ENCODE results near the gene CARD9. TPM values are rescaled to one million over a fixed set of nuclear protein-coding genes. Genes with fewer than 3 reads are reported as not detected.
A peak's percentile ranks its signal among the peaks of the same experiment; 100 is the strongest.

Gene CARD9
- total RNA-seq, 4 donors from 2014 or later: 0.27 to 1.5 (median 0.74) TPM

DNA sequence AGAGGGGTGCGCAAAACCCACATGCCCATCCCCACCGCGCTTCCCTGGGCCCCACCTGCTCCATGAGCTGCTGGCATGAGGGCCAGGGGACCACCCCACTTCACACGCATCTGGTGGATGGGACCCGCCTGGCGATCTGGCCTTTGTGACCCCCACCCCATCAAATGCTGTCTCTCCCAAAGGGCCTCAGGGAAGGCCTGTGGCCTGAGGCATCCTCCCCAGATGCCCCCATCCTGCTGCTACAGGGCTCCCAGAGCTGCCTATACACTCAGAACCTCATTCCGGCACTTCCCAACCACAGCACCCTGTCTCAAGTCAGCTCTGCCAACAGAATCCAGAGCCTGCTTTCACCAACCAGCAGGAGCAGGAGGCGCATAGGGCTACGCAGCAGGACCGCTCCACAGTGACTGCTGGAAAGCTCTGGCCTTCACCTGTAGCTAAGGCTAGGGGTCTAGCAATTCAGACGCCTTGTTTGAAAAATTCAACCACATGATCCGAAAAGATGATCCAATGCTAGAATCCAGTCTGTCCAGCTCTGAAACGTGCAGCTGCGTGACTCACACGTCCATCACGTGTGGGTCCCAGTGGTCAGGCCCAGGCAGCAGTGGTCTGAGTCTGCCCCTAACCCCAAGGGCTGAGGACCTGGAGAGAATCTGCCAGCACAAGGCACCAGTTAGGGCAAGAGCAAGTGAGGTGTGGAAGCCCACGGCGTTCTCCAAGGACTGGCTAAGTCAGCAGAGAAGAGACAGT, 27.9 kb upstream of the CARD9 start:
- DNase-seq: no peak
- H3K27me3 ChIP-seq: no peaks in the 10 kb centered on the region
- H3K27ac ChIP-seq: no peak overlapping the region
- intact Hi-C loops (cut with DNase I): loop anchor here (5.0 kb wide), 1 partner anchor 36 kb away; the partner anchor contains the start of gene INPP5E
- peaks cover 16 to 17% of the 10 kb centered on the region in 2 donors for H3K4me1 ChIP-seq
- WGBS, 2 donors: 88 to 98% methylated on average over 14 to 18 of the region's 18 CpGs
- H3K4me3 ChIP-seq (replicated peaks in 1 of 3): no peak overlapping the region
- no peak for TF ChIP-seq POLR2A (IDR thresholded peaks at IDR 0.05)
- TF ChIP-seq, protein P1, sequence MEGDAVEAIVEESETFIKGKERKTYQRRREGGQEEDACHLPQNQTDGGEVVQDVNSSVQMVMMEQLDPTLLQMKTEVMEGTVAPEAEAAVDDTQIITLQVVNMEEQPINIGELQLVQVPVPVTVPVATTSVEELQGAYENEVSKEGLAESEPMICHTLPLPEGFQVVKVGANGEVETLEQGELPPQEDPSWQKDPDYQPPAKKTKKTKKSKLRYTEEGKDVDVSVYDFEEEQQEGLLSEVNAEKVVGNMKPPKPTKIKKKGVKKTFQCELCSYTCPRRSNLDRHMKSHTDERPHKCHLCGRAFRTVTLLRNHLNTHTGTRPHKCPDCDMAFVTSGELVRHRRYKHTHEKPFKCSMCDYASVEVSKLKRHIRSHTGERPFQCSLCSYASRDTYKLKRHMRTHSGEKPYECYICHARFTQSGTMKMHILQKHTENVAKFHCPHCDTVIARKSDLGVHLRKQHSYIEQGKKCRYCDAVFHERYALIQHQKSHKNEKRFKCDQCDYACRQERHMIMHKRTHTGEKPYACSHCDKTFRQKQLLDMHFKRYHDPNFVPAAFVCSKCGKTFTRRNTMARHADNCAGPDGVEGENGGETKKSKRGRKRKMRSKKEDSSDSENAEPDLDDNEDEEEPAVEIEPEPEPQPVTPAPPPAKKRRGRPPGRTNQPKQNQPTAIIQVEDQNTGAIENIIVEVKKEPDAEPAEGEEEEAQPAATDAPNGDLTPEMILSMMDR (IDR thresholded peaks at IDR 0.05): no peak
- no peaks in the 10 kb centered on the region for H3K9me3 ChIP-seq
- H3K36me3 ChIP-seq: peaks cover 8 to 24% of the 10 kb centered on the region in 2 donors

DNA sequence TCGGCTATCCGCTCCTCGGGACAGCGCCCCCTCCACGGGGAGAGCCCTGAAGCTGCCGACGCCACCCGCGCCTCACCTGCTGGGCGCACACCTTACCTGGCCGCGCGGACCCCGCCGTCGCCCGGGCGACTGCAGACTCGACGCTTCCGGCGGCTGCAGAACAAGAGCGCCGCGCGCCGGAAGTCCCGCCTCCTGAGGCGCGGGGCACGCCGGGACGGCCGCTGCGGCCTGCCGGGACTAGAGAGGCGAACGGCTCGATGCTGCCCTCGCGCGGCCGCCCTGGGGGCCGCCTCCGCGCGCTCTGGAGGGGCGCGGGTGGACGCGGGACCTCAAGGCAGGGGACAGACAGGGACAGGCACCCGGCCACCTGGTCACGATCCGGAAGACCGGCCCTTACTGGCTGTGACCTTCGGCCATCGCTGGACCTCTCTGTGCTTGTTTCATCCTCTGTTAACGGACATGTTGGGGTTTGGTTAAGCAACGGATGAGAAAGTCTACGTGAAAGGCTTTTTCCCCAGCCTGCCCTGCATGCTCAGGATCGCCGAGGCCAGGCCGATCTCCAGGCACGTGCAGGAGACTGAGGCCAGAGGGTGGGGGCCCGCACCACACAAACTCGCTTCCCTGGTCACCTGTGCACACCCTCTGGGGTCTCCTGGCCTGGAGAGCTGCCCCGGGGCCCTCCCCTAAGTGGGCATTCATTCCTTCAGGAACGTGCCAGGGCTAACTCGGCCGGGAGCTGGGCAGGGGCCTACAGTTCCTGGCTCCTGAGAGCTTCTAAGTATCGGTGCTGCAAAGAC, 26.8 kb upstream of the CARD9 start, which contains the start of gene SNAPC4:
TSS of gene SNAPC4 (minus strand) at position 133 of the 797 bp plus-strand sequence. CDS start 1,742 bp downstream, outside the sequence.
- 1 to 10% methylated on average over 15 to 17 of the region's 71 CpGs for WGBS, 2 donors
- Histone ChIP-seq H3K4me1 (peaks cover 16 to 17% of the 10 kb centered on the region in 2 donors), H3K4me3 (replicated peaks in 1 of 3) (peak within 1 kb of the TSS; percentile 76 to 99 (median 98)), H3K36me3 (peaks cover 8 to 24% of the 10 kb centered on the region in 2 donors), H3K27ac (peak within 1 kb of the TSS in 2 of 3 donors; percentile 32 to 41), H3K9me3 (no peaks in the 10 kb centered on the region), H3K27me3 (no peaks in the 10 kb centered on the region)
- TF ChIP-seq, protein P1 (IDR thresholded peaks at IDR 0.05): peak; percentile 52 to 99 (median 92)
- peak in 1 of 2 donors; percentile 63 for TF ChIP-seq POLR2A (IDR thresholded peaks at IDR 0.05)
- intact Hi-C loops (cut with DNase I): loop anchor here (5.0 kb wide), 1 partner anchor 37 kb away; the partner anchor contains the start of gene INPP5E
- peak; percentile 82 to 84 for DNase-seq

DNA sequence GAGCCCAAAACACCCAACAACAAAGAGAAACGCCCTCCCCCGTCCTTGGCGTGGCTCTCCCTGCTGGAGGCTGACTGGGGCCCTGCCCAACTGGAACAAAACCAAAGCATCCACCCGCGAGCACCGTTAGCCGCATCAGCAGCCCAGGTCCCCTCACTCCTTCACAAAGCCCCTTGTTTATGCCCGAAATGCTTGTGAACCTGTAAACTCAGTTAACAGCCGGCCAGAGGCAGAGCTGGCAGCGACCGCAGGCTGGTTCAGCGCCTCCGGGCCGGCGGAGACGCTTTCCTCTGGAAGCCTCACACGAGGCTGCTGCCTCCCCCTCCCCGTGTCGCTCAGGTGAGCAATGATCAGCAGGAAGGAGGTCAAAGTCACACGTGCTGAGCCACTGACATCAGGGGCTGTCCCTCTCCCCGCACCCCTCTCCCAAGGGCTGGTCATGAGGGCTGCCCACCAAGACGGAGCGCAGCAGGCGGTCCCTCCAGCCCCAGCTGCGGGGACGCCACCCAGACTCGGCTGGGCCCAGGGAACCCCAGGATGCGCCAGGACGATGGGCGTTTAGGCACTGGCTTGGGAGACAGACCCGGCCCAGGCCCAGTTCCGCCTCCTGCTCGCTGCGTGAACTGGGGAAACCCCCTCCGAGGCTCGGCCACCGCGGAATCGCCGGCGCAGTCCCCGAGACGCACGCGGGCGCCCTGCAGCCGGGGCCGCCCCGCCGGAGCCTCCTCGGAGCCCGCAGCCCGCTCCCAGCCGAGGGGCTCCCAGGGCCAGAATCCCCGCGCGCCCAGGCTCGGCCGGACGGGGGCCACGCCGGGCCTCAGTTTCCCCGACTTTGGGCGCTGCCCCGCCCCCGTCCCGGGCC, 25.9 kb upstream of the CARD9 start:
- Histone ChIP-seq H3K4me1 (peaks cover 16 to 17% of the 10 kb centered on the region in 2 donors), H3K36me3 (peaks cover 12 to 26% of the 10 kb centered on the region in 2 donors), H3K9me3 (no peaks in the 10 kb centered on the region), H3K27ac (peak overlapping the region in 1 of 3 donors; percentile 32), H3K4me3 (replicated peaks in 1 of 3) (peak overlapping the region; percentile 76 to 99 (median 98)), H3K27me3 (no peaks in the 10 kb centered on the region)
- peak; percentile 9 to 15 for DNase-seq
- no peak for TF ChIP-seq POLR2A (IDR thresholded peaks at IDR 0.05)
- TF ChIP-seq, protein P1 (IDR thresholded peaks at IDR 0.05): no peak
- intact Hi-C loops (cut with DNase I): loop anchor here (5.0 kb wide), 1 partner anchor 38 kb away; the partner anchor contains the start of gene INPP5E
- 2 to 5% methylated on average over 12 to 32 of the region's 67 CpGs for WGBS, 2 donors

DNA sequence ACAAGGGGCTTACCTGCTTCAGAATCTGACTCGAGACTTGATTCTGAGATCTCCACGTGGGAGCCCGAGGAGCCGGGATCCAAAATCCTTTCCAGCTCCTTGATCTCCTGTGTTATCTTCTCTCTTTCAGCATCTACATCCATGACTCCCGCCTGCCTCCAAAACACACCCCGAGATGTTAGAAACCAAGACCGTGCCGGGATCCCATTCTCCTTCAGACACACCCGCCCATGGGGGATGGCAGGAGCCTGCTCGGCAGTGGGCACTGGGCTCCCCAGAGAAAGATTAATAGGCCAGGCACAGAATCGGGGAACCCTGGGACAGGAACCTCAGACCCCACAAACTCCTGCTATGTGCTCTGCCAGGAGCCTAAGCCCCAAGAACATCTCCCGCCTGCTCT, 24.8 kb upstream of the CARD9 start:
- TF ChIP-seq POLR2A (IDR thresholded peaks at IDR 0.05): no peak
- TF ChIP-seq, protein P1 (IDR thresholded peaks at IDR 0.05): no peak
- no peak overlapping the region for H3K4me3 ChIP-seq (replicated peaks in 1 of 3)
- peaks cover 14 to 37% of the 10 kb centered on the region in 2 donors for H3K36me3 ChIP-seq
- no peaks in the 10 kb centered on the region for H3K27me3 ChIP-seq
- 93 to 96% methylated on average over 12 of the region's 12 CpGs for WGBS, 2 donors
- no peak for DNase-seq
- H3K9me3 ChIP-seq: no peaks in the 10 kb centered on the region
- H3K27ac ChIP-seq: no peak overlapping the region
- intact Hi-C loops (cut with DNase I): no loop called here
- peaks cover 16 to 17% of the 10 kb centered on the region in 2 donors for H3K4me1 ChIP-seq

Measured in thyroid gland (tissue), 4 donors.